ENCODE data around the gene EPS8.
"Not testable (repeated sequence)": the region's sequence is repeated elsewhere in the genome, so short reads cannot be mapped to it uniquely, and the experiment has no call there.

EPS8 gene

DNA sequence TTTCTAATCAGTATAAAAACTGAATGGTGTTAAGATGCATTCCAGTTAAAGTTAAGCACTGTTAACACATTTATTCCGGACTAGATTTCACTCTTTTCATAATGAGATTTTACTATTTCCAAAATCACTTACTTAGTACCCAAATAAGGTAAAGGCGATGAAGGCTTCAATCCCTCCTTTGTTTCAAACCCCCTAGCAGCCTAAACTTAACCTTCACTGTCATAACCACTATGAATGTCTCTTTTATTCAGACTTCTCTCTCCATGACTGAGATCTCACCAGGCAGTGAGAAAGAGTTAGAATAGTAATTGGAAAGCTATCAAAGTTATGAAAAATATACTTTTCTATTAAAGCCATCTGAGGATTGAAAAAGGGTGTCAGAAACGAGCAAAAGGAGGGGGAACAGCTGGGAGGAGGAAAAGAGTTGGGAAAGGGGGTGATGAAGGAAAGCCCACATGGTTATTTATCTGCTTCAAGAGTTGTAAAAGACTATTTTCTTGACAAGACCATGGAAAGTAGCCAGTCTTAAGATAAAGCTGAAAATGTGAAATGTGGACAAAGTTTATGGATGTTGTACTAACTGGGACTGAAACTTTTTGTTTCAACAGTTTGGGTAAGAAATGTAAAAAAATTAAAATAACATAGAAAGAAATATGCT, 11.7 kb downstream of the EPS8 start:
- Histone ChIP-seq H3K9me3 (ENCODE audit: control insufficient read depth, insufficient read depth, low read length) (no peaks in the 10 kb centered on the region), H3K4me3 (ENCODE audit: low read depth, low read length) (no peak overlapping the region), H3K4me1 (ENCODE audit: control insufficient read depth, insufficient read depth, low read length) (peaks cover 12% of the 10 kb centered on the region), H3K27ac (ENCODE audit: low read depth, low read length) (no peak overlapping the region), H3K27me3 (ENCODE audit: control insufficient read depth, insufficient read depth, low read length) (no peaks in the 10 kb centered on the region), H3K9ac (ENCODE audit: low read depth, low read length) (no peak overlapping the region), H3K36me3 (ENCODE audit: control insufficient read depth, insufficient read depth, low read length) (no peaks in the 10 kb centered on the region)

DNA sequence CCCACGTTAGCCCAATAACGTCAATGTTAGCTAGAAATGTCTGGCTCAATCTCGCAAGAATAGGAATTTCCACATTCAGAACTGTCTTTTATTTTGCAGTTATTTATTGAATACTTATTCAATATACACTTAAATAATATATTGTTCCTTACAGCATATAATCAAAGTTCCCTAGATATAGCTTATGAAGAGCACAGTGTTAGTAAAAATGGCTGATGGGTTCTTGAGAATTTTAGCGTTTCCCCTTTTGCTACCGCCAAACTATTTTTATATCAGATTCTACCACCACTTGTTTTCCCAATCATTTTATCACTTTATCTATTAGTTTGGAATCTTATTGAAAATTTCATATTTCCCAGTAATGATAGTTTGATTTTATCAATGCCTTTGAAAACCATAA, 12.7 kb downstream of the EPS8 start:
- Histone ChIP-seq H3K36me3 (ENCODE audit: control insufficient read depth, insufficient read depth, low read length) (no peaks in the 10 kb centered on the region), H3K27ac (ENCODE audit: low read depth, low read length) (no peak overlapping the region), H3K4me3 (ENCODE audit: low read depth, low read length) (no peak overlapping the region)

DNA sequence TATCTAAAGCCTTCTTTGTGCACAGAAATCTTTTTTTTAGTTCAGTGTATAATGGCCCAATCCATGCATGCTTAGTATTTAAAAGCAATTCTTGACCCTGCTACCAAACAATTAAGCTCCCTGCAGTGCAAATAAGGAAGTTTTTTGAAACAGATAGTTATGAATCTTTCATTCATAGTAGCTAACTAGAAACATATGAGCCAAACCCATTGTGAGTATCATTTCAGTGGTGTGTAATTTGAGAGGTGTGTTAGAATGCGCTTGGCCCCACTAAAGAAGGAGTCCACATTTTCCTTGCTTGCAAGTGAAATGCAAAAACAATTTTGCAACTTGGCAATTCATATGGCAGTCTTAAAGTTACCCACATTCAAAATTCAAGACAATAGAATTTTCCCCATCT, 14.4 kb downstream of the EPS8 start:
- Histone ChIP-seq H3K4me1 (ENCODE audit: control insufficient read depth, insufficient read depth, low read length) (peaks cover 18% of the 10 kb centered on the region), H3K27me3 (ENCODE audit: control insufficient read depth, insufficient read depth, low read length) (no peaks in the 10 kb centered on the region), H3K9me3 (ENCODE audit: control insufficient read depth, insufficient read depth, low read length) (no peaks in the 10 kb centered on the region), H3K36me3 (ENCODE audit: control insufficient read depth, insufficient read depth, low read length) (no peaks in the 10 kb centered on the region), H3K4me3 (ENCODE audit: low read depth, low read length) (no peak overlapping the region), H3K9ac (ENCODE audit: low read depth, low read length) (no peak overlapping the region), H3K27ac (ENCODE audit: low read depth, low read length) (no peak overlapping the region)

More for the DNA sequence above, 12.7 kb downstream of the EPS8 start:
- H3K4me1 ChIP-seq (ENCODE audit: control insufficient read depth, insufficient read depth, low read length) = peaks cover 13% of the 10 kb centered on the region
- no peaks in the 10 kb centered on the region for H3K27me3 ChIP-seq (ENCODE audit: control insufficient read depth, insufficient read depth, low read length)
- H3K9me3 ChIP-seq (ENCODE audit: control insufficient read depth, insufficient read depth, low read length) = no peaks in the 10 kb centered on the region
- no peak overlapping the region for H3K9ac ChIP-seq (ENCODE audit: low read depth, low read length)

DNA sequence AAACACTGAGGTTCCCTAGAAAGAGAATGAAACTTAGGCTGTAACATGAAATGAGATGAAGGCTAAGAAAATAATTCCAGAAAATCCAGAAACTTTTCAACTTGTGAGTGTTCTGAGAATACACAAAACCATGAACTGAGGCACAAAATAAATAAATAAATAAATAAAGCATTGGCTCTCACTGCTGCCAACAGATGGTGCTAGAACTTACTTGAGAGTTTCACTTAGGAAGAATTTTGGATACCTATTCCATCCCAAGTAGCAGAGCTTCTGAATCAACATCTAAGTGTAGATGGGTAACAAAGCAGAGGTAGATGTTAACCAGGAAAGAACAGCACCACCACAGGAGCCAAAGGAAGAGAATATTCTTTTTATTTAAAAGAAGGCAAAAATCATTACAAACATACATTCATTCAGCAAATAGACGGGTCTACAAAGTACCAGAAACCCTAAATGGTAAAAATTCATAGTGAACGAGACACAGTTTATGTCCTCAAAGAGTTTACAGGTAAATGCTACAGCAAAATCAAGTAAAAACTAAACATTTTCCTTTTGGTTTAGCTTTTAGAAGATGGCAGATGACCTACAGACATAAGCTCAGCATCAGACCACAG, 16.7 kb downstream of the EPS8 start:
- H3K4me3 ChIP-seq (ENCODE audit: low read depth, low read length) = no peak overlapping the region
- peaks cover 15% of the 10 kb centered on the region for H3K4me1 ChIP-seq (ENCODE audit: control insufficient read depth, insufficient read depth, low read length)
- H3K9ac ChIP-seq (ENCODE audit: low read depth, low read length) = no peak overlapping the region
- H3K9me3 ChIP-seq (ENCODE audit: control insufficient read depth, insufficient read depth, low read length) = no peaks in the 10 kb centered on the region
- no peak overlapping the region for H3K27ac ChIP-seq (ENCODE audit: low read depth, low read length)
- H3K36me3 ChIP-seq (ENCODE audit: control insufficient read depth, insufficient read depth, low read length) = no peaks in the 10 kb centered on the region
- no peaks in the 10 kb centered on the region for H3K27me3 ChIP-seq (ENCODE audit: control insufficient read depth, insufficient read depth, low read length)

DNA sequence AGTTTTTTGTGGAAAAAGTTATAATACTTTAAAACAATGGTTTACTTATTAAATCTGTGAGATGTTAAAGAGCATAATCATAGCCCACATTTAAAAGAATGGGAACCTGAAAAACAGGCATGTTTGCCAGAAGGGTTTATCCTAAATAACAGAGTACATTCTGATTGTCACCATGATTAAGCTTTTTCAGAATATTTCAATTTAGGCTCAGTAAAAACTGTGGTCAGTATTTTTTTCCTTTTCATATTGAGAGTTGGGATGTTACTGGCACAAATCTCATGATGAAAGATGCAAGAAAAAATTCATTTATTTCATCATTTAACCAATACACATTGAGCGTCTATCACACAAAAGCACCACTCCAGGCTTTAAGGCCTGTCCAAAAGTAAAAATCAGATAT, 18.6 kb downstream of the EPS8 start:
- H3K36me3 ChIP-seq (ENCODE audit: control insufficient read depth, insufficient read depth, low read length) = no peaks in the 10 kb centered on the region
- H3K4me1 ChIP-seq (ENCODE audit: control insufficient read depth, insufficient read depth, low read length) = peaks cover 11% of the 10 kb centered on the region
- no peak overlapping the region for H3K27ac ChIP-seq (ENCODE audit: low read depth, low read length)
- H3K4me3 ChIP-seq (ENCODE audit: low read depth, low read length) = no peak overlapping the region
- no peaks in the 10 kb centered on the region for H3K27me3 ChIP-seq (ENCODE audit: control insufficient read depth, insufficient read depth, low read length)
- no peak overlapping the region for H3K9ac ChIP-seq (ENCODE audit: low read depth, low read length)
- H3K9me3 ChIP-seq (ENCODE audit: control insufficient read depth, insufficient read depth, low read length) = no peaks in the 10 kb centered on the region

DNA sequence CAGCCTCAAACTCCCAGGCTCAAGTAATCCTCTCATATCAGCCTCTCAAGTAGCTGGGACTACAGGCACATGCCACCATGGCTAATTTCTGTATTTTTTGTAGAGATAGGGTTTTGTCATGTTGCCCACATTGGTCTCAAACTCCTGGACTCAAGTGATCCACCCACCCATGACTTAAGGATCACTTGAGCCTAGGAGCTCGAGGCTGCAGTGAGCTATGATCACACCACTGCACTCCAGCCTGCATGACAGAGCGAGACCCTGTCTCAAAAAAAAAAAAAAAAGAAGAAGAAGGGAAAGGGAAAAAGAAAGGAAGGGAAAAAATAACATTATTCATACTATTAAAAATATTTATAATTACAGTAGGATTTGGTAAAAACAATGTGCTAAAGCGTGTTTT, 19.2 kb downstream of the EPS8 start:
- H3K9me3 ChIP-seq (ENCODE audit: control insufficient read depth, insufficient read depth, low read length) = no peaks in the 10 kb centered on the region
- H3K9ac ChIP-seq (ENCODE audit: low read depth, low read length) = no peak overlapping the region
- H3K27ac ChIP-seq (ENCODE audit: low read depth, low read length) = no peak overlapping the region
- no peak overlapping the region for H3K4me3 ChIP-seq (ENCODE audit: low read depth, low read length)
- no peaks in the 10 kb centered on the region for H3K36me3 ChIP-seq (ENCODE audit: control insufficient read depth, insufficient read depth, low read length)
- peaks cover 15% of the 10 kb centered on the region for H3K4me1 ChIP-seq (ENCODE audit: control insufficient read depth, insufficient read depth, low read length)
- H3K27me3 ChIP-seq (ENCODE audit: control insufficient read depth, insufficient read depth, low read length) = no peaks in the 10 kb centered on the region

DNA sequence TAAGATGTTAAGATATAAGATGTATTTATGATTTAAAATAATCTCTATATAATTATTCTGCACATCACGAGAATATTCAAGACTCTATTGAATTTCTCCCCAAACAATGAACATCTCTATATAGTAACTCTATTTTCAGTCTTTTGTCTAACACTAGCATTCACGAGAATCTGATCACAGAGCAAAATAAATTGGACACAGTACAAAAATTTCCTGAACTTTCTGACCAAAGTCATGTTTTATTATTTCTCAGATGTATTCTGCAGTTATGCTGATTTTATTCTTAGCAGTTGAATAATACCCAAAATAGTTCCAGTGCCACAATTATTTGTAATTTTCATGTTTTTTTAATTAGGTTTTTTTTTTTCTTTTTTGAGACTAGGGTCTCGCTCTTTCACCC, 19.6 kb downstream of the EPS8 start:
- no peak overlapping the region for H3K27ac ChIP-seq (ENCODE audit: low read depth, low read length)
- H3K4me3 ChIP-seq (ENCODE audit: low read depth, low read length) = no peak overlapping the region
- H3K36me3 ChIP-seq (ENCODE audit: control insufficient read depth, insufficient read depth, low read length) = no peaks in the 10 kb centered on the region
- H3K27me3 ChIP-seq (ENCODE audit: control insufficient read depth, insufficient read depth, low read length) = no peaks in the 10 kb centered on the region
- no peaks in the 10 kb centered on the region for H3K9me3 ChIP-seq (ENCODE audit: control insufficient read depth, insufficient read depth, low read length)
- H3K9ac ChIP-seq (ENCODE audit: low read depth, low read length) = no peak overlapping the region
- H3K4me1 ChIP-seq (ENCODE audit: control insufficient read depth, insufficient read depth, low read length) = peaks cover 17% of the 10 kb centered on the region

DNA sequence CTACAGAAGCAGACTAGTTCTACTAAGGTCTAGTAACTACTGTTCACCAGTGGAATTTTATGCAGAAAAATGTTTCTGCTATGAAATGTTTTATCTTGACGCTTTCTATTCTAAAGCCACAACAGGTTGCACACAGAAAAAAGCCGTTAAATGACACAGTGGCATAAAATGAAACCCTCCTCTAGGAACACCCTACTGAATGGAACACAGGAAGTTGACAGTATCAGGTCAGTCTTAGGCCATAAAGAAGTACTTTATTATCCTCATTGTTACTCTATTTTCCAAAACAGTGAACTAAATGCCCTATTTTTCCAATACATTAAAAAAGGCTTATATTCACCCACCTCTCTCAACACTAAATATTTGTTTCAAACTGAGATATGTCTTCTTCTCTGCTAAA, 21.9 kb downstream of the EPS8 start:
- Histone ChIP-seq H3K4me1 (ENCODE audit: control insufficient read depth, insufficient read depth, low read length) (peaks cover 20% of the 10 kb centered on the region), H3K9ac (ENCODE audit: low read depth, low read length) (no peak overlapping the region), H3K36me3 (ENCODE audit: control insufficient read depth, insufficient read depth, low read length) (no peaks in the 10 kb centered on the region), H3K4me3 (ENCODE audit: low read depth, low read length) (no peak overlapping the region), H3K27me3 (ENCODE audit: control insufficient read depth, insufficient read depth, low read length) (no peaks in the 10 kb centered on the region), H3K27ac (ENCODE audit: low read depth, low read length) (no peak overlapping the region), H3K9me3 (ENCODE audit: control insufficient read depth, insufficient read depth, low read length) (no peaks in the 10 kb centered on the region)

DNA sequence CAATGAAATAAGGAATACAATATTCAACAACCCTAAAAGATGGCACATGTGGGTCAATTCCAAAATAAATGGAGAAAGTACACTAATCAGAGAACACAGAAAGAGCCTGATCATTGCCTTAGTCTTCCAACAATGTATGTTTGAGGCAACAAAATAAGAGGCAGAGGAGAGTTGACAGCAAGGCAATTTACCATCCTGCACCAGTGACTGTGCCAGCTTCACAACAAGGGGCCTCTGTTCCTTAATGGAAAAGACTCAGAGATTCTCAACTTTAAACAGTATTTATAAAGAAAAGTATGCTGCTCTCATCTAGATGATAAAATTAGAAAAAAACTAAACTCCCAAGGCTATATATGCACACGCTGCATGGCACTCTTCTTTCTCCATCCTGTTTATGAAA, 25.9 kb downstream of the EPS8 start:
- peaks cover 15% of the 10 kb centered on the region for H3K4me1 ChIP-seq (ENCODE audit: control insufficient read depth, insufficient read depth, low read length)

DNA sequence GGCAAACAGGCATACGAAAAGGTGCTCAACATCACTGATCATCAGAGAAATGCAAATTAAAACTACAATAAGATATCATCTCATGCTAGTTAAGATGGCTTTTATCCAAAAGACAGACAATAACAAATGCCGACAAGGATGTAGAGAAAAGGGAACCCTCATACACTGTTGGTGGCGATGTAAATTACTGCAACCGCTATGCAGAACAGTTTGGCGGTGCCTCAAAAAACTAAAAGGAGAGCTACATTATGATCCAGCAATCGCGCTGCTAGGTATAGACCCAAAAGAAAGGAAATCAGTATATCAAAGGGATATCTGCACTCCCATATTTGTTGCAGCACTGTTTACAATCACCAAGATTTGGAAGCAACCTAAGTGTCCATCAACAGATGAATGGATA, 27.0 kb downstream of the EPS8 start:
- H3K9me3 ChIP-seq (ENCODE audit: control insufficient read depth, insufficient read depth, low read length); H3K27ac ChIP-seq (ENCODE audit: low read depth, low read length); H3K27me3 ChIP-seq (ENCODE audit: control insufficient read depth, insufficient read depth, low read length); H3K9ac ChIP-seq (ENCODE audit: low read depth, low read length); H3K36me3 ChIP-seq (ENCODE audit: control insufficient read depth, insufficient read depth, low read length); H3K4me3 ChIP-seq (ENCODE audit: low read depth, low read length): not testable (repeated sequence)
- H3K4me1 ChIP-seq (ENCODE audit: control insufficient read depth, insufficient read depth, low read length) = peaks cover 15% of the 10 kb centered on the region

More for the DNA sequence above, 25.9 kb downstream of the EPS8 start:
- H3K36me3 ChIP-seq (ENCODE audit: control insufficient read depth, insufficient read depth, low read length) = no peaks in the 10 kb centered on the region
- H3K4me3 ChIP-seq (ENCODE audit: low read depth, low read length) = no peak overlapping the region
- no peaks in the 10 kb centered on the region for H3K9me3 ChIP-seq (ENCODE audit: control insufficient read depth, insufficient read depth, low read length)
- H3K9ac ChIP-seq (ENCODE audit: low read depth, low read length) = no peak overlapping the region
- H3K27ac ChIP-seq (ENCODE audit: low read depth, low read length) = no peak overlapping the region
- H3K27me3 ChIP-seq (ENCODE audit: control insufficient read depth, insufficient read depth, low read length) = no peaks in the 10 kb centered on the region

DNA sequence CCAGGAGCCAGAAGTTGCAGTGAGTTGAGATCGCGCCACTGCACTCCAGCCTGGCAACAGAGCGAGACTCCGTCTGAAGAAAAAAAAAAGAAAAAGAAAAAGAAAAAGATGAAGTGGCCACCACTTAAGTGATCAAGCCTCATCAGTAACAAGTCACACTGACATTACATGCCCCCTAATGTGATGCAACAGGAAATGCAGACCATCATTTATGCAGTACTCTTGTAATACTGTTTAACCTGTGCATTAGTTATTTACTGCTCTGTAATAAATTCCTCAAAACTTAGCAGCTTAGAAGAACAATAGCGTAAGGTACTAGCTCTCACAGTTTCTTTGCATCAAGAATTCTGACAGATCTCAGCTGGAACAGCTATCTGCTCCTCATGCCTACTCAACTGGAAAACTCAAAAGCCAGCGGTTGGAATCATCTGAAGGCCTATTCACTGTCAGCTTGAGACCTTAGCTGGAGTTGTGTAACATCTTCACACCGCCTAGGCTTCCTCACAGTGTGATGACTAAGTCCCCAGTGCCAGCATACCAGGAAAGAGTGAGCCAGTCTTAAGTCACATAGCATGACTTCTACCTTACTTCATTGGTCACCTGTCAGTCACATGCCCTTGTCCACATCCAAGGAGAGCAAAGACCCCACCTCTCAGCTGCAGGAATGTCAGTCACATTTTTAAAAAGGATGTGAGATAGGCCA, 31.5 kb downstream of the EPS8 start:
- Histone ChIP-seq H3K36me3 (ENCODE audit: control insufficient read depth, insufficient read depth, low read length) (no peaks in the 10 kb centered on the region), H3K4me3 (ENCODE audit: low read depth, low read length) (no peak overlapping the region), H3K4me1 (ENCODE audit: control insufficient read depth, insufficient read depth, low read length) (peaks cover 9% of the 10 kb centered on the region; the same call in 1 of the 2 replicates), H3K9me3 (ENCODE audit: control insufficient read depth, insufficient read depth, low read length) (no peaks in the 10 kb centered on the region), H3K27ac (ENCODE audit: low read depth, low read length) (no peak overlapping the region), H3K27me3 (ENCODE audit: control insufficient read depth, insufficient read depth, low read length) (no peaks in the 10 kb centered on the region), H3K9ac (ENCODE audit: low read depth, low read length) (no peak overlapping the region)
